ENCODE measurements around the gene MSI2. TPM values are rescaled to one million over a fixed set of nuclear protein-coding genes. Genes with fewer than 3 reads are reported as not detected.

The MSI2 gene
- total and polyA plus RNA-seq, 2 donors (not counting 1 experiment from before 2014, with no cell fraction given) = 16.1 to 196 TPM

DNA sequence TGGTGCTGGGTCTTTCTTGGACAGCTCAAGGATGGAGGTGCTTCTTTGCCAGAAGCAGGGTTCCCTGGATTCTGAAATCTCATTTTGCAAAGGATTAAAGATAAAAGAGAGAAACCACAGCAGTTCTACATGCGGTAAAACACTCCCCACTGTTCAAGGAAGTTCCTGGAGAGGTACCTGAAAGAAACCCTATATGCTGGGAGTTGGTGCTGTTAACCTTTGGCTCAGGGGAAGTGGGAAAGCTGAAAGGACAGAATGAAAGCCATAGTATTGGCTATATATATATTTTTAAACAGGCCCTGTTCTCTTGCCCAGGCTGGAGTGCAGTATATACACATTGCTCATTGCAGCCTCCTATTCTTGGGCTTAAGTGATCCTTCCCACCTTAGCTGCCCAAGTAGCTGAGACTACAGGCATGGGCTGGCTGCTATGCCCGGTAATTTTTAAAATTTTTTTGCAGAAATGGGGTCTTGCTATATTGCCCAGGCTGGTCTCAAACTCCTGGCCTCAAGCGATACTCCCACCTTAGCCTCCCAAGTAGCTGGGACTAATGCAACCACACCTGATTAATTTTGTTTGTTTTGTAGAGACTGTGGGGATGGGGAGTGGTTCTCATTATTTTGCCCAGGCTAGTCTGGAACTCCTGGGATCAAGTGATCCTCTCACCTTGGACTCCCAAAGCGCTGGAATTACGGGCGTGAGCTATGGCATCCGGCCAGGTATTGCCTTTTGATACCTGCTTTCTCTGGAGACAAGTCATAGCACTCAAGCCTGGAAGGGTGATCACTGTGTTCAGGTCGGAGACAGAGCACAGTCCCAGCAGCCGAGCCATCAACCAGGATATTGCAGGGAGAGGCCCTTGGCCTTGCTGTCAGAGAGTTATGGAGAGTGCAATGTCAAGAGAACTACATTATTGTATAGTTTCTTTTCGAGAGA, 55.2 kb downstream of the MSI2 start:
- Histone ChIP-seq H2AFZ (ENCODE audit: insufficient read depth, low read depth, low read length, poor library complexity, severe bottlenecking) (no peak overlapping the region), H3K4me2 (replicated peaks; ENCODE audit: low read depth, low read length, poor library complexity, severe bottlenecking) (no peak overlapping the region), H3K9ac (ENCODE audit: low read length) (no peak overlapping the region), H4K20me1 (ENCODE audit: control insufficient read depth, insufficient read depth, low read length, poor library complexity, severe bottlenecking) (peaks cover 69% of the 10 kb centered on the region), H3K4me3 (ENCODE audit: control extremely low read depth in 1 of 5, extremely low read depth in 1 of 5, insufficient read depth in 1 of 5, low read depth in 2 of 5, low read length in 4 of 5) (no peak overlapping the region), H3K4me1 (ENCODE audit: control insufficient read depth in 2 of 2, insufficient read depth in 2 of 2, low read length in 2 of 2) (no peaks in the 10 kb centered on the region), H3K79me2 (ENCODE audit: control insufficient read depth, insufficient read depth, low read length) (peaks cover 96% of the 10 kb centered on the region), H3K36me3 (replicated peaks in 1 of 2; ENCODE audit: control extremely low read depth in 1 of 2, control insufficient read depth in 1 of 2, extremely low read depth in 1 of 2, insufficient read depth in 2 of 2, low read length in 1 of 2) (peaks cover 0 to 6% of the 10 kb centered on the region in 2 experiments), H3K27ac (ENCODE audit: low read length in 2 of 2) (no peak overlapping the region), H3K9me3 (ENCODE audit: control extremely low read depth in 1 of 3, control insufficient read depth in 2 of 3, insufficient read depth in 1 of 3, low read length in 2 of 3) (no peaks in the 10 kb centered on the region), H3K27me3 (replicated peaks in 1 of 4; ENCODE audit: control extremely low read depth in 1 of 4, control insufficient read depth in 3 of 4, insufficient read depth in 4 of 4, low read length in 3 of 4) (no peaks in the 10 kb centered on the region)
- no peaks in the 10 kb centered on the region for H3K27me3 Mint-ChIP-seq
- ATAC-seq (ENCODE audit: low read depth) = no peak
- ChIA-PET POLR2A (no interaction called here), CTCF (no interaction called here)
- TF ChIP-seq, protein P1, sequence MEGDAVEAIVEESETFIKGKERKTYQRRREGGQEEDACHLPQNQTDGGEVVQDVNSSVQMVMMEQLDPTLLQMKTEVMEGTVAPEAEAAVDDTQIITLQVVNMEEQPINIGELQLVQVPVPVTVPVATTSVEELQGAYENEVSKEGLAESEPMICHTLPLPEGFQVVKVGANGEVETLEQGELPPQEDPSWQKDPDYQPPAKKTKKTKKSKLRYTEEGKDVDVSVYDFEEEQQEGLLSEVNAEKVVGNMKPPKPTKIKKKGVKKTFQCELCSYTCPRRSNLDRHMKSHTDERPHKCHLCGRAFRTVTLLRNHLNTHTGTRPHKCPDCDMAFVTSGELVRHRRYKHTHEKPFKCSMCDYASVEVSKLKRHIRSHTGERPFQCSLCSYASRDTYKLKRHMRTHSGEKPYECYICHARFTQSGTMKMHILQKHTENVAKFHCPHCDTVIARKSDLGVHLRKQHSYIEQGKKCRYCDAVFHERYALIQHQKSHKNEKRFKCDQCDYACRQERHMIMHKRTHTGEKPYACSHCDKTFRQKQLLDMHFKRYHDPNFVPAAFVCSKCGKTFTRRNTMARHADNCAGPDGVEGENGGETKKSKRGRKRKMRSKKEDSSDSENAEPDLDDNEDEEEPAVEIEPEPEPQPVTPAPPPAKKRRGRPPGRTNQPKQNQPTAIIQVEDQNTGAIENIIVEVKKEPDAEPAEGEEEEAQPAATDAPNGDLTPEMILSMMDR (IDR thresholded peaks at IDR 0.05) = no peak
- no peak for TF ChIP-seq EZH2 (IDR thresholded peaks at IDR 0.05; ENCODE audit: borderline replicate concordance, insufficient read depth, low read depth, low read length, poor library complexity, severe bottlenecking)
- no peak overlapping the region for H3K4me3 Mint-ChIP-seq
- H3K4me1 Mint-ChIP-seq = peaks cover 20% of the 10 kb centered on the region
- intact Hi-C loops (cut with micrococcal nuclease) = no loop called here
- no peak for DNase-seq
- no peak overlapping the region for H3K27ac Mint-ChIP-seq
- H3K9me3 Mint-ChIP-seq (ENCODE audit: insufficient read depth) = no peaks in the 10 kb centered on the region
- WGBS (ENCODE audit: insufficient coverage) = 90% methylated on average over 7 of the region's 10 CpGs

- H3K27ac ChIP-seq (ENCODE audit: low read length in 2 of 2) = no peak overlapping the region
- H3K4me3 Mint-ChIP-seq = no peak overlapping the region
- no peaks in the 10 kb centered on the region for H3K27me3 ChIP-seq (replicated peaks in 1 of 4; ENCODE audit: control extremely low read depth in 1 of 4, control insufficient read depth in 3 of 4, insufficient read depth in 4 of 4, low read length in 3 of 4)
- ATAC-seq (ENCODE audit: low read depth) (no peak), DNase-seq (no peak)
- H3K36me3 ChIP-seq (replicated peaks in 1 of 2; ENCODE audit: control extremely low read depth in 1 of 2, control insufficient read depth in 1 of 2, extremely low read depth in 1 of 2, insufficient read depth in 2 of 2, low read length in 1 of 2) = peaks cover 0 to 11% of the 10 kb centered on the region in 2 experiments
- H3K4me3 ChIP-seq (ENCODE audit: control extremely low read depth in 1 of 5, extremely low read depth in 1 of 5, insufficient read depth in 1 of 5, low read depth in 2 of 5, low read length in 4 of 5) = no peak overlapping the region
- POLR2A ChIA-PET = no interaction called here
- TF ChIP-seq, protein P1 (IDR thresholded peaks at IDR 0.05) = no peak
- no peak for TF ChIP-seq EZH2 (IDR thresholded peaks at IDR 0.05; ENCODE audit: borderline replicate concordance, insufficient read depth, low read depth, low read length, poor library complexity, severe bottlenecking)
- H3K79me2 ChIP-seq (ENCODE audit: control insufficient read depth, insufficient read depth, low read length) = peaks cover 96% of the 10 kb centered on the region
- H3K9me3 ChIP-seq (ENCODE audit: control extremely low read depth in 1 of 3, control insufficient read depth in 2 of 3, insufficient read depth in 1 of 3, low read length in 2 of 3) = no peaks in the 10 kb centered on the region
- intact Hi-C loops (cut with micrococcal nuclease) = no loop called here
- no peak overlapping the region for H3K4me2 ChIP-seq (replicated peaks; ENCODE audit: low read depth, low read length, poor library complexity, severe bottlenecking)
- peaks cover 20% of the 10 kb centered on the region for H3K4me1 Mint-ChIP-seq
- no peaks in the 10 kb centered on the region for H3K4me1 ChIP-seq (ENCODE audit: control insufficient read depth in 2 of 2, insufficient read depth in 2 of 2, low read length in 2 of 2)
- peaks cover 69% of the 10 kb centered on the region for H4K20me1 ChIP-seq (ENCODE audit: control insufficient read depth, insufficient read depth, low read length, poor library complexity, severe bottlenecking)
- WGBS (ENCODE audit: insufficient coverage) = 33% methylated on average over 1 of the region's 2 CpGs
- no peak overlapping the region for H3K9ac ChIP-seq (ENCODE audit: low read length)
- H3K27me3 Mint-ChIP-seq = no peaks in the 10 kb centered on the region
- H3K9me3 Mint-ChIP-seq (ENCODE audit: insufficient read depth) = no peaks in the 10 kb centered on the region
- CTCF ChIA-PET = no interaction called here
- H3K27ac Mint-ChIP-seq = no peak overlapping the region
- H2AFZ ChIP-seq (ENCODE audit: insufficient read depth, low read depth, low read length, poor library complexity, severe bottlenecking) = no peak overlapping the region
Observed at GRCh38 chr17:57312242-57312641, 55.9 kb downstream of the MSI2 start.

Data from B cell (primary cell).